ENCODE results near the gene RASSF8.

DNA sequence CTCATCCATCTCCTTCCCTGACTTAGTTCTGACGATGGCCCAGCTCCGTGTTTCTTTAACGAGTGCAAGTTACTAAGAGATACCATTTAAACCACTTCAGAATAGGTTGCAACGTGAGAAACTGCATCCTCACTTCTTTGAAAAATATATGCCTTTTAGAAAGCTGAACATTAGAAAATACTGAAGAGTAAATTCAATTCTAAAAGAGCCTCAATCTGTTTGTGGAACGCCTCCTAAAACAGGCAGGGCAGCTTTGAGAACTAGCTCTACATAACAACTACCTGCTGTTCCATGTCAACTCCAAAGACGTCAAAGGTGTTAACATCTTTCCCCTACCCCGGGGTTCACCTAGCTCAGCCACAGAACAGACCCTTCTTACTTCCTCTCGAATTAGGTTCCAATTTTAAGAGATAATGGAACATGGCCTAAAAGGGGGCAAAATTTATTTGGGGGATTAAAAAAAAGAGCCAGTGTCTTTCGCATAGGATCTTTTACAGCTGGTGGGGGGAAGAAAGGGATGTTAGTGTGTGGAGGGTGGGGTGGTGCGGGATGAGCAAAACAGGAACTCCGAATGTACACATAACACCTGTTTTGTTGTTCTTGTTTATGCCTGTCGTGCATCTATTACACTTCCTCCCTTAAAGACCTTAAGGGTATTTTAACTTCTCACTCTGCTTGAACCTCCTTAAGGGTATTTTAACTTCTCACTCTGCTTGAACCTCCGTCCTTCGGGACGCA lies 163.0 kb downstream of the RASSF8 start:
- TF ChIP-seq, protein P1, sequence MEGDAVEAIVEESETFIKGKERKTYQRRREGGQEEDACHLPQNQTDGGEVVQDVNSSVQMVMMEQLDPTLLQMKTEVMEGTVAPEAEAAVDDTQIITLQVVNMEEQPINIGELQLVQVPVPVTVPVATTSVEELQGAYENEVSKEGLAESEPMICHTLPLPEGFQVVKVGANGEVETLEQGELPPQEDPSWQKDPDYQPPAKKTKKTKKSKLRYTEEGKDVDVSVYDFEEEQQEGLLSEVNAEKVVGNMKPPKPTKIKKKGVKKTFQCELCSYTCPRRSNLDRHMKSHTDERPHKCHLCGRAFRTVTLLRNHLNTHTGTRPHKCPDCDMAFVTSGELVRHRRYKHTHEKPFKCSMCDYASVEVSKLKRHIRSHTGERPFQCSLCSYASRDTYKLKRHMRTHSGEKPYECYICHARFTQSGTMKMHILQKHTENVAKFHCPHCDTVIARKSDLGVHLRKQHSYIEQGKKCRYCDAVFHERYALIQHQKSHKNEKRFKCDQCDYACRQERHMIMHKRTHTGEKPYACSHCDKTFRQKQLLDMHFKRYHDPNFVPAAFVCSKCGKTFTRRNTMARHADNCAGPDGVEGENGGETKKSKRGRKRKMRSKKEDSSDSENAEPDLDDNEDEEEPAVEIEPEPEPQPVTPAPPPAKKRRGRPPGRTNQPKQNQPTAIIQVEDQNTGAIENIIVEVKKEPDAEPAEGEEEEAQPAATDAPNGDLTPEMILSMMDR (IDR thresholded peaks at IDR 0.05; ENCODE audit: insufficient read depth, low read length, poor library complexity, severe bottlenecking) = no peak
- TF ChIP-seq EZH2phosphoT487 (conservative IDR thresholded peaks at IDR 0.05; ENCODE audit: low read length) = no peak

Data from SU-DHL-6 (cell line).